Loucy (cell line): ENCODE data around the gene GPATCH2L.

ENCODE experiments used
- EZH2phosphoT487 ChIP-seq: fragments of 200-600 bp; IDR thresholded peaks from 2 replicates; pipeline ENCODE4 v1.6.1; 2018; ENCODE audit warnings: antibody characterized with exemption, mild to moderate bottlenecking, moderate library complexity, borderline replicate concordance
- TF ChIP-seq, protein P1 (sequence below): fragments of 200-600 bp; sonication (generic); conservative IDR thresholded peaks from 2 replicates; pipeline ENCODE4 v1.5.1; 2014; ENCODE audit warnings: mild to moderate bottlenecking, antibody characterized with exemption, low read length

DNA sequence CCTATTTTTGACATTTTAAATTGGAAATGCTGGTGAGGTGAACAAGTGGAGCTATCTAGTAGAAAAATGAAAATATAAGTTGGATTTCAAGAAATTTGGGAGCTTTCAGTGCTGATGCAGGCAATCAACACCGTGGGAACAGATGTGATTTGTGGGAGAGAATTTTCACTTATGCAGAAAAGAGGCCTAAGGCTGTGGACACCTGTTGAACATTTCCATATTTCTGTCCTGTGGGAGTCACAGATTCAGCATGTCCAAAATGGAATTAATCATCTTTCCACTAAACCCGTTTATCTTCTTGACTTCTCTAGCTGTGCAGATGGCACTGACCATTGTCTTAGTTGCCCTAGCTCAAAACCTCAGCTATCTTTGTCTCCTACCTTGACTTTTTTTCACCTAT, 2.5 kb upstream of the GPATCH2L start:
- TF ChIP-seq, protein P1, sequence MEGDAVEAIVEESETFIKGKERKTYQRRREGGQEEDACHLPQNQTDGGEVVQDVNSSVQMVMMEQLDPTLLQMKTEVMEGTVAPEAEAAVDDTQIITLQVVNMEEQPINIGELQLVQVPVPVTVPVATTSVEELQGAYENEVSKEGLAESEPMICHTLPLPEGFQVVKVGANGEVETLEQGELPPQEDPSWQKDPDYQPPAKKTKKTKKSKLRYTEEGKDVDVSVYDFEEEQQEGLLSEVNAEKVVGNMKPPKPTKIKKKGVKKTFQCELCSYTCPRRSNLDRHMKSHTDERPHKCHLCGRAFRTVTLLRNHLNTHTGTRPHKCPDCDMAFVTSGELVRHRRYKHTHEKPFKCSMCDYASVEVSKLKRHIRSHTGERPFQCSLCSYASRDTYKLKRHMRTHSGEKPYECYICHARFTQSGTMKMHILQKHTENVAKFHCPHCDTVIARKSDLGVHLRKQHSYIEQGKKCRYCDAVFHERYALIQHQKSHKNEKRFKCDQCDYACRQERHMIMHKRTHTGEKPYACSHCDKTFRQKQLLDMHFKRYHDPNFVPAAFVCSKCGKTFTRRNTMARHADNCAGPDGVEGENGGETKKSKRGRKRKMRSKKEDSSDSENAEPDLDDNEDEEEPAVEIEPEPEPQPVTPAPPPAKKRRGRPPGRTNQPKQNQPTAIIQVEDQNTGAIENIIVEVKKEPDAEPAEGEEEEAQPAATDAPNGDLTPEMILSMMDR, result no peak
- TF ChIP-seq EZH2phosphoT487, result no peak
